Erythroblast (primary cell): ENCODE results near the gene FSIP1.

Source experiments
- DNase-seq, 2 experiments: peaks; one replicate each; lab custom pipeline; 2025; lab: John Stamatoyannopoulos, UW
- GATA1 ChIP-seq: IDR thresholded peaks from 2 replicates; pipeline ENCODE4 v1.6.1; 2011; ENCODE audit warnings: low read depth, mild to moderate bottlenecking, control low read depth, low read length, moderate library complexity
- POLR2A ChIP-seq: IDR thresholded peaks from 2 replicates; pipeline ENCODE4 v1.6.1; 2011; ENCODE audit warnings: mild to moderate bottlenecking, low read length

FSIP1 gene

DNA sequence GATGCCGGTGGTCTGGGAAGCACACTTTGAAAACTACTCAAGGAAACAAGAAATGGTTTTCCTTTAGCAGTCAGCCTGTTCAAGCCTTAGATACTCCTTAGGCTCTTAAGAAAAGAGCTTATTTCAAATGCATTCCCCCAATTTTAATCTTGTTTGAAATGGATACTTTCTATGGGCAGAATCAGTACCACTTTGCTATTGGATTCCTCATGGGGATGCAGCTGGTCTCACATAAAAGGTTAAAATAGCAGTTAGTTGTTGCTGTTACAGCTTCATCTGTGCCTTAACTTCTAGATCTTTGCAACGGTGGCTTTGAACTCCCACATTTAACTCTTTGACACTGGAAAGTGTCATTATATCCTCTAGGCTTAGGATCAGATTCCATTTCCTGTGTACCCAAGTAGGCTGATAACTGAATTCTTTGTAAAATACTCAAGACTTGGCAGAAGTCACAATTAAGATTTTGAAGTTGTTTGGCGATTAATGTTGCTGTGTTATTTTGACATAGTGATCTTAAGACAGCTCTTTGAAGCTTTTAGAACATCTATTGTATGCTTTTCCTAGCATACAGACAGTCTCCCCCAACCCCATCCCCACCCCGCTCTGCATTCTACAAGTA lies 199.6 kb downstream of the FSIP1 start:
- DNase-seq: no peak
- TF ChIP-seq GATA1 (no peak), POLR2A (no peak)

GRCh38 chr15:39582286-39582976 lies 200.2 kb downstream of the FSIP1 start:
- DNase-seq: no peak
- TF ChIP-seq POLR2A (no peak), GATA1 (no peak)

GRCh38 chr15:39581793-39582285 lies 200.8 kb downstream of the FSIP1 start:
- no peak for DNase-seq

DNA sequence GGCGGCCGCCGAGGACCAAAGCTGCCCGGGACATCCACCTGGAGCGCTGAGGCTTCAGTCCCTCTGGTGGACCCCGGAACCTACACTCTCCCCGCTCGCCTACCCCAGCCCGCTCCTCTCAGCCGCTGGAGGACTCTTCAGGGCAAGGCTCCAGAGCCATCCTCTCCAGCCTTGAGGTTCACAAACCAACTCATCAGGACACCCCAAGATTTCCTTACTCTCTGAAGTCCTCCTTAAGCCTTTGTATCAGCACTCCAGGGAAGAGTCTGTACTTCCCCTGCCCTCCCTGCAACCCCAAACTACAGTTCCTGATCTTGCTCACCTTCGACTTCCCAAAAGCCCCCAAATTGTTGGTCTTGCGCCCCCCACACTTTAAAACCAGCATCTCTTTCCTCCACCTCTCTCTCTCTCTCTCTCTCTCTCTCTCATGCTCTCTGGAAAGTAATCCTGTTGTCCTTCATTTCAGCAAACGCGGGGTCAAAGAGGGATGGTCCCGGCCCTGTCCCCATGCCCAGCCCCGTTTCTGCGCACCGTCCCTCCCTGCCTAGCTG lies 201.3 kb downstream of the FSIP1 start:
- peak; percentile 15 for TF ChIP-seq POLR2A
- no peak for TF ChIP-seq GATA1

More at GRCh38 chr15:39581793-39582285, 200.8 kb downstream of the FSIP1 start:
- no peak for TF ChIP-seq GATA1
- peak; percentile 28 for TF ChIP-seq POLR2A

DNA sequence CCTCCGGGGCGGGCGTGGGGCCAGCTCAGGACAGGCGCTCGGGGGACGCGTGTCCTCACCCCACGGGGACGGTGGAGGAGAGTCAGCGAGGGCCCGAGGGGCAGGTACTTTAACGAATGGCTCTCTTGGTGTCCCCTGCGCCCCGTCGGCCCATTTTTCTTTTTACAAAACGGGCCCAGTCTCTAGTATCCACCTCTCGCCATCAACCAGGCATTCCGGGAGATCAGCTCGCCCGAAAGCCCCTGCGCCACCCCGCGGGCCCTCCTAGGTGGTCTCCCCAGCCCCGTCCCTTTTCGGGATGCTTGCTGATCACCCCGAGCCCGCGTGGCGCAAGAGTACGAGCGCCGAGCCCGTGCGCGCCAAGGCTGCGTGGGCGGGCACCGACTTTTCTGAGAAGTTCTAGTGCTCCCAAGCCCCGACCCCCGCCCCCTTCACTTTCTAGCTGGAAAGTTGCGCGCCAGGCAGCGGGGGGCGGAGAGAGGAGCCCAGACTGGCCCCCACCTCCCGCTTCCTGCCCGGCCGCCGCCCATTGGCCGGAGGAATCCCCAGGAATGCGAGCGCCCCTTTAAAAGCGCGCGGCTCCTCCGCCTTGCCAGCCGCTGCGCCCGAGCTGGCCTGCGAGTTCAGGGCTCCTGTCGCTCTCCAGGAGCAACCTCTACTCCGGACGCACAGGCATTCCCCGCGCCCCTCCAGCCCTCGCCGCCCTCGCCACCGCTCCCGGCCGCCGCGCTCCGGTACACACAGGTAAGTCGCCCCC lies 202.0 kb downstream of the FSIP1 start, which contains the start of gene THBS1:
Gene THBS1 (plus strand): TSS at position 595 of the 757 bp plus-strand sequence. CDS start 779 bp downstream, outside the sequence.
- TF ChIP-seq POLR2A: no peak
- no peak for TF ChIP-seq GATA1
- DNase-seq: peak; percentile 29 to 38

More for the DNA sequence above, 201.3 kb downstream of the FSIP1 start:
- no peak for DNase-seq

GRCh38 chr15:39580117-39580484 lies 202.5 kb downstream of the FSIP1 start:
- TF ChIP-seq GATA1 (no peak), POLR2A (no peak)
- peak; percentile 79 to 85 for DNase-seq

DNA sequence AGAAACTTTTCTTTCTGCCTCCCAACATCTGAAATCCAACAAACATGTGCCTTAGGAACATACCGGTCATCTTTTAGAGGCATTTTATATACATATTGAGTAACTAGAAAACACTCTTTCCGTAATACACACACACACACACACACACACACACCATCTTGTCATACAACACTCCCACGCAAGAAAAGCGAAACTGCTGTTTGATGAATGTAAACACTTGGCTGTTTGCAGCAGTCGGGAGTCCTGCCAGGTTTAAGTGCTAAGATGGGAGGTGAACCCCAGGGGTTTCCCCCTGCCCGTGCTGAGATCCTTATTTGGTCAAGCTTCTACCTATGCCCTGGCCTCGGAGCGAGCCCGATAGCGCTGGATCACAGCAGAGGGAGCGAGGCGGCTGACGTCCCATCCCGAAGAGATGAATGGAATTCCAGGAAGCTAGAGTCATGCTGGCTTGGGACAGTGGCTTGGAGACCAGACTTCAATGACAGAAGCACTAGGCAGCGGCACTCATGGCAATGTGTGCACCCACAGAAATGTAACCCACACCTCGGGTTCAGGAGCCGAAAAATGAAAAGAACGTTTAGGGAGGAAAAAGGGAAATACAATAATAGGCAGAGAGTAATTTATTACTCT lies 203.0 kb downstream of the FSIP1 start:
- no peak for DNase-seq
- no peak for TF ChIP-seq GATA1
- TF ChIP-seq POLR2A: no peak

- TF ChIP-seq GATA1: no peak
- no peak for TF ChIP-seq POLR2A
- DNase-seq: no peak
These were observed 203.7 kb downstream of the FSIP1 start for GRCh38 chr15:39578851-39579486.

DNA sequence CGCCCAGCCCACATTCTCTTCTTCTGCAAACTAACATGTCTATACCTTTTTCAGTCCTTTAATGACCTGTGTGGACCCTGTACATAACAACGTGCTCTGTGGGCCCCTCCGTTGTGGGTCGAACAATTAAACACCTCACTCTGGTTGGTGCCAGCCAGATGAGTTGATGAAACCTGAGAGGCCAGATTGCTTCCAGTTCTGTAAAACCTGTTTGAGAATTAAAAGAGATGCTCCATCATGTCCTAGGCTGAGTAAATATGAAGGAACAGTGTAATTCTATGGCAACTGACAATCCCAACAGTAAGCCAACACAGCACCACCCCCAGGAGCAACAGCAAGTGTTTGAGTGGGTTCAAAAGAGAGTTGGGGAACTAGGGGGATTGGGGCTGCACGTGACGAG lies 207.5 kb downstream of the FSIP1 start:
- no peak for DNase-seq
- TF ChIP-seq POLR2A (no peak), GATA1 (no peak)

DNA sequence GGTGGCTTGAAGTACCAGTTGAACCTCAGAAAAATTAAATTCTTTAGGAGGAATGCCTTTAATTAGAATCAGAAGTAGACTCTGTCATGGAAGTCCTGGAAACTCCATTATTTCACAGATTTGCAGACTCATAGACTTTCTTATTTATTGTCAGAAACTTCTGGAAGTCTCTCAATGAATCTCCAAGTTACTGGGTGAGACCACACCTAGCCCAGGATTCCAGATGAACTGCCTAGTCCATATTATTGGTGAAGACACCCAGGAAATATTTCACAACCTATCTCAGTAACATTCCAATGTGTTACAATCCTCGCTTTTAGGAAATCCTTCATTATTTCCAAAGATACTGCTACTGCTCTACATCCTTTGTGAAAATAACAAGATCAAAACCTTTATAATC lies 208.2 kb downstream of the FSIP1 start:
- TF ChIP-seq POLR2A: no peak
- TF ChIP-seq GATA1: no peak
- DNase-seq: no peak

DNA sequence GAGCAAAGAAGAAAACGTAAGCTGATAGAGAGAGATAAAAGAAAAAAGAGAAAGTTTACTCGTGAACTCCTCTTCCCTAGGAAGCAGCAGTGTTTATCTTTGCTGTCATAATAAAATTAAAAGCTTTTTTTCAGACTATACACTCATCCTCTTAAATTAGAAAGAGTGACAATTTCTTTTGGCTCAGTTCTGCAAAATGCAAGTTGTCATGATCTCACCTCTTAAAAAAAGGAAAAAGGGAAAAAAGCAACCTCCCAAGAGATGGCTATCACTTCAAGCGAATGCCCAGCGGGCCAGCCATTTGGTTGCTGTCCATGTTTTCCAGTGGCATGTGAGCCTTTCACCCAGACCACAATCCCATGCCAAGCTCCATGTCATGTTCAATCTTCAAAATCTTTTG lies 208.8 kb downstream of the FSIP1 start:
- TF ChIP-seq POLR2A: no peak
- no peak for TF ChIP-seq GATA1
- DNase-seq: no peak

DNA sequence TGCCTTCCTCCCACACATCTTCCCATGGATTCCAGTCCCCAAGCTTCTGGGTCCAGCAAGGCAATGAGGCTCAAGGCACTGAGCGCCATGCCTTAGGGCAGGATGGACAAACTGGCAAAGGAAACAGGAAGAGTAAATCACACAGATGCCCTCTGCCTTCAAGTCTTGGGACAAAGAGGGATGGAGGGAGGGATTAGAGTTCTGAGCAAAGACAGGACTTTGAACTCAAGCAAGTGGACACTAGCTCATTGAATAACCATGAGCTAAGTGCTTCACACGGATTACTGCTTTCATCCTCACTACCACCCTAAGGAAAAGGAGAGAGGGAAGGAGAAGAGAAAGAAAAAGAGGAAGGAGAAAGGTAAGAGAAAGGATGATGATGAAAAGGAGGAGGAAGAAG lies 209.4 kb downstream of the FSIP1 start:
- no peak for TF ChIP-seq POLR2A
- DNase-seq: no peak

- TF ChIP-seq GATA1 (no peak), POLR2A (no peak)
- no peak for DNase-seq
These were observed 216.8 kb downstream of the FSIP1 start for GRCh38 chr15:39565851-39566250.
